GM23248 (cell line): ENCODE results near the gene WDR27. TPM values are rescaled to one million over a fixed set of nuclear protein-coding genes. Genes with fewer than 3 reads are reported as not detected.

ENCODE experiments used
- DNase-seq: peaks from one replicate; pipeline ENCODE4 v3.0.0-alpha.2; 2015
- H2AFZ ChIP-seq: fragments of 200-600 bp; sonication (generic); 2 replicates; pipeline ENCODE4 v1.6.1; 2016; ENCODE audit warnings: antibody characterized with exemption
- H3F3A ChIP-seq: fragments of 200-600 bp; sonication (generic); 2 replicates; pipeline ENCODE4 v1.6.1; 2016; ENCODE audit warnings: mild to moderate bottlenecking, antibody characterized with exemption, mixed run types; ENCODE audit not compliant: insufficient read depth
- H3K27ac ChIP-seq: fragments of 200-600 bp; sonication (generic); 2 replicates; pipeline ENCODE4 v1.5.1; 2016; ENCODE audit warnings: mild to moderate bottlenecking
- H3K27me3 ChIP-seq: fragments of 200-600 bp; sonication (generic); replicated peaks from 2 replicates; pipeline ENCODE4 v1.6.1; 2016; ENCODE audit warnings: mild to moderate bottlenecking; ENCODE audit not compliant: insufficient read depth
- H3K36me3 ChIP-seq: fragments of 200-600 bp; sonication (generic); 2 replicates; pipeline ENCODE4 v1.6.1; 2016; ENCODE audit warnings: low read depth, mild to moderate bottlenecking
- H3K4me1 ChIP-seq: fragments of 200-600 bp; sonication (generic); 2 replicates; pipeline ENCODE4 v1.6.1; 2016; ENCODE audit warnings: mild to moderate bottlenecking; ENCODE audit not compliant: insufficient read depth
- H3K4me2 ChIP-seq: fragments of 200-600 bp; sonication (generic); one replicate; pipeline ENCODE4 v1.6.1; 2016; ENCODE audit warnings: mild to moderate bottlenecking; ENCODE audit not compliant: unreplicated experiment
- H3K4me3 ChIP-seq: fragments of 200-600 bp; sonication (generic); 2 replicates; pipeline ENCODE4 v1.5.1; 2016; ENCODE audit warnings: mild to moderate bottlenecking
- H3K79me2 ChIP-seq: fragments of 200-600 bp; sonication (generic); 2 replicates; pipeline ENCODE4 v1.6.1; 2016; ENCODE audit warnings: mild to moderate bottlenecking; ENCODE audit not compliant: insufficient read depth
- H3K9ac ChIP-seq: fragments of 200-600 bp; sonication (generic); 2 replicates; pipeline ENCODE4 v1.6.1; 2016; ENCODE audit warnings: mild to moderate bottlenecking
- H3K9me2 ChIP-seq: fragments of 200-600 bp; sonication (generic); 2 replicates; pipeline ENCODE4 v1.6.1; 2016; ENCODE audit warnings: mixed run types, mild to moderate bottlenecking, moderate library complexity; ENCODE audit not compliant: insufficient read depth
- H3K9me3 ChIP-seq: fragments of 200-600 bp; sonication (generic); one replicate; pipeline ENCODE4 v1.6.1; 2017; ENCODE audit warnings: low read depth
- H4K20me1 ChIP-seq: fragments of 200-600 bp; sonication (generic); 2 replicates; pipeline ENCODE4 v1.6.0; 2016; ENCODE audit not compliant: insufficient read depth
- EZH2 ChIP-seq: fragments of 200-600 bp; sonication (generic); IDR thresholded peaks from 2 replicates; pipeline ENCODE4 v1.6.1; 2018; ENCODE audit warnings: antibody characterized with exemption, mild to moderate bottlenecking; ENCODE audit not compliant: insufficient read depth, poor library complexity, severe bottlenecking
- EZH2phosphoT487 ChIP-seq: fragments of 200-600 bp; sonication (generic); IDR thresholded peaks from 2 replicates; pipeline ENCODE4 v1.6.1; 2018; ENCODE audit warnings: antibody characterized with exemption, moderate library complexity, mild to moderate bottlenecking, low read depth; ENCODE audit not compliant: insufficient read depth
- WGBS, 2 experiments: methylation state at CpG; one replicate each; pipeline ENCODE4 v1.1.6; 2015 to 2017; ENCODE audit warnings: low lambda C conversion rate in 2 of 2, low coverage in 1 of 2; ENCODE audit errors: missing lambda C conversion rate in 2 of 2; 5-methylcytosine and 5-hydroxymethylcytosine counted together
- in situ Hi-C: fragments of 300-500 bp; cut with MboI; formaldehyde crosslinking; loops from 2 replicates; pipeline ENCODE4 v1.15.0; 2020
- polyA plus RNA-seq: library from polyadenylated mRNA; unstranded; fragments of >200 nt; fragmentation: Nextera tagmentation; extraction: Ambion mirVana; gene quantifications from 2 replicates; pipeline ENCODE4 v1.2.1, GENCODE V29; 2016
- total RNA-seq: library from RNA; depleted of rRNA; stranded (reverse); fragments of >200 nt; shearing (Covaris generic); gene quantifications from 2 replicates; pipeline ENCODE4 v1.2.3, GENCODE V29; 2014

The WDR27 gene
- total and polyA plus RNA-seq, 2 experiments from 2014 or later: 9.2 to 9.3 TPM

- Histone ChIP-seq H2AFZ (no peak overlapping the region), H3K4me3 (no peak overlapping the region), H3K9ac (no peak overlapping the region), H3K79me2 (no peaks in the 10 kb centered on the region), H3K4me2 (no peak overlapping the region), H3K9me2 (no peaks in the 10 kb centered on the region), H3K36me3 (no peaks in the 10 kb centered on the region), H3F3A (peaks cover 24% of the 10 kb centered on the region), H3K9me3 (no peaks in the 10 kb centered on the region), H3K4me1 (peaks cover 26% of the 10 kb centered on the region), H4K20me1 (no peaks in the 10 kb centered on the region), H3K27ac (no peak overlapping the region), H3K27me3 (no peaks in the 10 kb centered on the region)
- in situ Hi-C loops: no loop called here
- WGBS, 2 experiments: 76 to 79% methylated on average over 7 of the region's 7 CpGs
- TF ChIP-seq EZH2phosphoT487 (no peak), EZH2 (no peak)
- no peak for DNase-seq
Observed at GRCh38 chr6:169623343-169623742, 78.5 kb downstream of the WDR27 start.

- 92 to 96% methylated on average over 6 of the region's 6 CpGs for WGBS, 2 experiments
- no peaks in the 10 kb centered on the region for H4K20me1 ChIP-seq
- peaks cover 32% of the 10 kb centered on the region for H3K4me1 ChIP-seq
- H3K27me3 ChIP-seq: no peaks in the 10 kb centered on the region
- H3F3A ChIP-seq: peaks cover 24% of the 10 kb centered on the region
- no peaks in the 10 kb centered on the region for H3K9me2 ChIP-seq
- no peak for DNase-seq
- no peaks in the 10 kb centered on the region for H3K79me2 ChIP-seq
- no peak for TF ChIP-seq EZH2phosphoT487
- no peak for TF ChIP-seq EZH2
- H3K27ac ChIP-seq: no peak overlapping the region
- no peak overlapping the region for H2AFZ ChIP-seq
- no peaks in the 10 kb centered on the region for H3K9me3 ChIP-seq
- no peaks in the 10 kb centered on the region for H3K36me3 ChIP-seq
- H3K4me2 ChIP-seq: no peak overlapping the region
- no peak overlapping the region for H3K4me3 ChIP-seq
- in situ Hi-C loops: no loop called here
- no peak overlapping the region for H3K9ac ChIP-seq
Observed at GRCh38 chr6:169622618-169623017, 79.2 kb downstream of the WDR27 start.

DNA sequence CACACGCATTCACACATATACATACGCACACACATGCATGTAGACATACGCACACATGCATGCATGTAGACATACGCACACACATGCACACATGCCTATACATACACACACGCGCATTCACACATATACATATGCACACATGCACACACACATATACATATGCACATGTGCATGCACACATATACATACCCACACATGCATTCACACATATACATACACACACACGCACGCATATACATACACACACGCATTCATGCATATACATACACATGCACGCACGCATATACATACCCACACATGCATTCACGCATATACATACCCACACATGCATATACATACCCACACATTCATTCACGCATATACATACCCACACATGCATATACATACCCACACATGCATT lies 80.5 kb downstream of the WDR27 start:
- no peaks in the 10 kb centered on the region for H3K79me2 ChIP-seq
- no peak overlapping the region for H2AFZ ChIP-seq
- H3K4me1 ChIP-seq: peaks cover 32% of the 10 kb centered on the region
- no peak overlapping the region for H3K4me3 ChIP-seq
- H3F3A ChIP-seq: peaks cover 24% of the 10 kb centered on the region
- H3K9me3 ChIP-seq: no peaks in the 10 kb centered on the region
- WGBS, 2 experiments: 82 to 84% methylated on average over 11 to 13 of the region's 13 CpGs
- H3K27ac ChIP-seq: no peak overlapping the region
- no peaks in the 10 kb centered on the region for H3K9me2 ChIP-seq
- no peak for DNase-seq
- H3K36me3 ChIP-seq: no peaks in the 10 kb centered on the region
- no peak overlapping the region for H3K4me2 ChIP-seq
- TF ChIP-seq EZH2 (no peak), EZH2phosphoT487 (no peak)
- H3K9ac ChIP-seq: no peak overlapping the region
- in situ Hi-C loops: no loop called here
- H3K27me3 ChIP-seq: no peaks in the 10 kb centered on the region
- H4K20me1 ChIP-seq: no peaks in the 10 kb centered on the region

GRCh38 chr6:169620171-169621130 lies 81.4 kb downstream of the WDR27 start:
- WGBS, 2 experiments: 73 to 76% methylated on average over 10 of the region's 10 CpGs
- peak overlapping the region; percentile 21; the same call in 1 of the 2 replicates for H3K27ac ChIP-seq
- peak; percentile 63 for DNase-seq

More at GRCh38 chr6:169620171-169621130, 81.4 kb downstream of the WDR27 start:
- in situ Hi-C loops: no loop called here
- Histone ChIP-seq H3K9me3 (no peaks in the 10 kb centered on the region), H3K9ac (no peak overlapping the region), H3F3A (peaks cover 24% of the 10 kb centered on the region), H3K27me3 (no peaks in the 10 kb centered on the region), H3K9me2 (no peaks in the 10 kb centered on the region), H4K20me1 (no peaks in the 10 kb centered on the region), H3K4me1 (peaks cover 32% of the 10 kb centered on the region), H3K4me2 (peak overlapping the region; percentile 52), H2AFZ (no peak overlapping the region), H3K36me3 (no peaks in the 10 kb centered on the region), H3K4me3 (no peak overlapping the region), H3K79me2 (no peaks in the 10 kb centered on the region)
- TF ChIP-seq EZH2 (no peak), EZH2phosphoT487 (no peak)
